SK-N-SH (cell line): ENCODE results near the gene TIMP2. TPM values are rescaled to one million over a fixed set of nuclear protein-coding genes. Genes with fewer than 3 reads are reported as not detected.
A peak's percentile ranks its signal among the peaks of the same experiment; 100 is the strongest.

Experiments used
- CTCF ChIA-PET: fragments of 300-600, 350-600 bp; formaldehyde crosslinking; extraction: SDS; loops from one replicate; lab custom pipeline; 2021; lab: Yijun Ruan, JAX
- POLR2A ChIA-PET: fragments of 350-600 bp; sonication (Branson Sonifier 250); formaldehyde crosslinking; extraction: SDS; loops from one replicate; lab custom pipeline; 2020; ENCODE audit warnings: antibody characterized with exemption, inconsistent platforms; lab: Yijun Ruan, JAX
- DNase-seq: peaks from one replicate; pipeline ENCODE4 v3.0.0; 2012
- H2AFZ ChIP-seq: fragments of 200-600 bp; sonication (generic); 2 replicates; pipeline ENCODE4 v1.8.1; 2016; ENCODE audit warnings: antibody characterized with exemption, mild to moderate bottlenecking, low read depth
- H3F3A ChIP-seq: fragments of 200-600 bp; sonication (generic); replicated peaks from 2 replicates; pipeline ENCODE3; 2016; ENCODE audit warnings: antibody characterized with exemption, mild to moderate bottlenecking; ENCODE audit not compliant: insufficient read depth
- H3K27ac ChIP-seq, 2 experiments: fragments of 200-500 bp in 1 of 2; fragments of 200-600 bp in 1 of 2; sonication (Bioruptor generic) in 1 of 2; sonication (generic), shearing (Covaris generic) in 1 of 2; 2 replicates each; pipeline versions ENCODE4 v1.5.1 to v1.6.1; 2014 to 2016; ENCODE audit warnings: low read depth in 2 of 2, inconsistent platforms in 1 of 2, low read length in 1 of 2, mild to moderate bottlenecking in 1 of 2, mixed read lengths in 1 of 2
- H3K27me3 ChIP-seq: fragments of 200-600 bp; sonication (generic), shearing (Covaris generic); 2 replicates; pipeline ENCODE4 v1.6.1; 2016; ENCODE audit warnings: mixed run types; ENCODE audit not compliant: insufficient read depth
- H3K36me3 ChIP-seq, 2 experiments: fragments of 200-500 bp in 1 of 2; fragments of 200-600 bp in 1 of 2; sonication (Bioruptor generic) in 1 of 2; sonication (generic) in 1 of 2; replicated peaks in 1 of 2; 2 replicates each; pipeline versions ENCODE3 to v1.5.1; 2014 to 2016; ENCODE audit warnings: low read length in 1 of 2, mild to moderate bottlenecking in 1 of 2; ENCODE audit not compliant: insufficient read depth in 2 of 2, control insufficient read depth in 1 of 2
- H3K4me1 ChIP-seq, 2 experiments: fragments of 200-500 bp in 1 of 2; fragments of 200-600 bp in 1 of 2; sonication (Bioruptor generic) in 1 of 2; sonication (generic), shearing (Covaris generic) in 1 of 2; 2 replicates each; pipeline versions ENCODE4 v1.5.1 to v1.6.1; 2014 to 2016; ENCODE audit warnings: low read depth in 1 of 2, low read length in 1 of 2, mixed run types in 1 of 2; ENCODE audit not compliant: insufficient read depth in 2 of 2, control insufficient read depth in 1 of 2
- H3K4me2 ChIP-seq: fragments of 200-600 bp; sonication (generic), shearing (Covaris generic); 2 replicates; pipeline ENCODE4 v1.6.1; 2017; ENCODE audit warnings: mixed run types
- H3K4me3 ChIP-seq, 2 experiments: fragments of 200-500 bp in 1 of 2; fragments of 200-600 bp in 1 of 2; sonication (Bioruptor generic) in 1 of 2; sonication (generic), shearing (Covaris generic) in 1 of 2; 2 replicates each; pipeline versions ENCODE4 v1.5.1 to v1.8.1; 2014 to 2016; ENCODE audit warnings: low read depth in 2 of 2, inconsistent platforms in 1 of 2, low read length in 1 of 2, mild to moderate bottlenecking in 1 of 2, mixed read lengths in 1 of 2, moderate library complexity in 1 of 2
- H3K79me2 ChIP-seq: fragments of 200-600 bp; sonication (generic); 2 replicates; pipeline ENCODE4 v1.8.1; 2017; ENCODE audit warnings: mild to moderate bottlenecking; ENCODE audit not compliant: insufficient read depth
- H3K9ac ChIP-seq: fragments of 200-600 bp; sonication (generic); 2 replicates; pipeline ENCODE4 v1.6.1; 2017; ENCODE audit warnings: mixed run types
- H3K9me2 ChIP-seq: fragments of 200-600 bp; sonication (generic); 2 replicates; pipeline ENCODE4 v1.6.1; 2017; ENCODE audit warnings: mixed run types
- H3K9me3 ChIP-seq: fragments of 200-600 bp; sonication (generic); 2 replicates; pipeline ENCODE4 v1.6.1; 2017; ENCODE audit warnings: mixed run types, mild to moderate bottlenecking, moderate library complexity
- H4K20me1 ChIP-seq: fragments of 200-600 bp; sonication (generic); 2 replicates; pipeline ENCODE4 v1.6.1; 2017; ENCODE audit warnings: mild to moderate bottlenecking, mixed run types; ENCODE audit not compliant: insufficient read depth
- FOSL2 ChIP-seq: IDR thresholded peaks from 2 replicates; pipeline ENCODE4 v1.4.0; 2012; ENCODE audit warnings: low read depth, mild to moderate bottlenecking, moderate library complexity, borderline replicate concordance
- FOXM1 ChIP-seq: IDR thresholded peaks from 2 replicates; pipeline ENCODE4 v1.4.0; 2012; ENCODE audit warnings: low read depth, mild to moderate bottlenecking
- GABPA ChIP-seq: IDR thresholded peaks from 2 replicates; pipeline ENCODE4 v1.4.0; 2012; ENCODE audit warnings: low read depth, mild to moderate bottlenecking
- MEF2A ChIP-seq: IDR thresholded peaks from 2 replicates; pipeline ENCODE4 v1.4.0; 2012; ENCODE audit warnings: low read depth, borderline replicate concordance
- MXI1 ChIP-seq: IDR thresholded peaks from 2 replicates; pipeline ENCODE4 v1.6.1; 2012; ENCODE audit warnings: mild to moderate bottlenecking, low read depth, low read length, improper control_type of control experiment
- NFIC ChIP-seq: IDR thresholded peaks from 2 replicates; pipeline ENCODE4 v1.4.0; 2012; ENCODE audit warnings: borderline replicate concordance
- NRF1 ChIP-seq: IDR thresholded peaks from 2 replicates; pipeline ENCODE4 v1.6.1; 2012; ENCODE audit warnings: low read depth, mild to moderate bottlenecking, low read length
- RFX5 ChIP-seq: IDR thresholded peaks from 2 replicates; pipeline ENCODE4 v1.6.1; 2012; ENCODE audit warnings: mild to moderate bottlenecking, improper control_type of control experiment, low read length
- RXRA ChIP-seq: IDR thresholded peaks from 2 replicates; pipeline ENCODE4 v1.4.0; 2012; ENCODE audit warnings: low read depth, mild to moderate bottlenecking, borderline replicate concordance
- SMC3 ChIP-seq: IDR thresholded peaks from 2 replicates; pipeline ENCODE4 v1.6.1; 2012; ENCODE audit warnings: low read depth, low read length, improper control_type of control experiment
- TAF1 ChIP-seq: IDR thresholded peaks from 2 replicates; pipeline ENCODE4 v1.6.1; 2012; ENCODE audit warnings: low read depth, mild to moderate bottlenecking, low read length, moderate library complexity, borderline replicate concordance
- TCF12 ChIP-seq: IDR thresholded peaks from 2 replicates; pipeline ENCODE4 v1.4.0; 2012
- USF2 ChIP-seq: fragments of 150-350 bp; IDR thresholded peaks from 2 replicates; pipeline ENCODE4 v1.6.1; 2017; ENCODE audit warnings: antibody characterized with exemption, low read length, low read depth, borderline replicate concordance
- WGBS: methylation state at CpG from one replicate; pipeline ENCODE4 v1.1.6; 2017; ENCODE audit warnings: low lambda C conversion rate; 5-methylcytosine and 5-hydroxymethylcytosine counted together
- polyA plus RNA-seq, 3 experiments: library from polyadenylated mRNA; depleted of rRNA; stranded (reverse); fragments of >200 nt; gene quantifications; 2 replicates each; pipeline ENCODE4 v1.2.3, GENCODE V29; 2012
- TF ChIP-seq, protein P1 (sequence below): IDR thresholded peaks from 2 replicates; pipeline ENCODE4 v1.4.0; 2012; ENCODE audit warnings: low read depth, borderline replicate concordance
- TF ChIP-seq, protein P2 (sequence below): IDR thresholded peaks from 2 replicates; pipeline ENCODE4 v1.4.0; 2012; ENCODE audit warnings: low read depth, borderline replicate concordance
- TF ChIP-seq, protein P3 (sequence below): IDR thresholded peaks from 2 replicates; pipeline ENCODE4 v1.6.1; 2012; ENCODE audit warnings: mild to moderate bottlenecking, low read depth, low read length, moderate library complexity

The TIMP2 gene
- polyA plus RNA-seq, 1 of the 3 experiments (the other 2 are of a cell fraction), result 441 TPM

DNA sequence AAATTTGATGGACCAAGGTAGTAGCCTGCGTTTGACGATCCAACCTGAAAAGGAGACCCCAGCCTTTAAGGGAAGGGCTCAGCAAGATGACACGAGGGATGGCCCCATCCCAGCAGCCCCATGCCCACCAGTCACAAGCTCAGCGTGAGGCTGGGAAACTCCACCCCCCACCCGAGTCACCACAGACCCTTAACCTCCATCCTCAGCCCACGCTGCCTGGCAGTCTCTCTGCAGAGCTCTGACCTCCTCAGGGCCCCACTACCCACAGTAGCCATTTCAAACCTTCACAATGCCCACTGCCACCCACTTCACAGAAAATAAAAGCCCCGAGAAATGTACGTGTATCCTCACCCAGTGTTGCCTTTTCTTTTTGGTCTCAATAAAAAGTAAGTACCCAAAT lies 103.2 kb downstream of the TIMP2 start:
- no peak for DNase-seq

More for the DNA sequence above, 103.2 kb downstream of the TIMP2 start:
- H3K9ac ChIP-seq, result no peak overlapping the region
- peaks cover 27% of the 10 kb centered on the region for H3F3A ChIP-seq
- no peaks in the 10 kb centered on the region for H3K9me2 ChIP-seq
- WGBS, result 96% methylated on average over 8 of the region's 8 CpGs
- H3K36me3 ChIP-seq, result peaks cover 57 to 74% of the 10 kb centered on the region in 2 experiments
- ChIA-PET CTCF (interaction anchor here (0.6 to 2.5 kb wide), 8 partner anchors 18 to 325 kb away, joined by 3 to 9 read pairs (median 4); no protein-coding TSS in a partner anchor), POLR2A (no interaction called here)
- peaks cover 12% of the 10 kb centered on the region; the same call in 1 of the 2 replicates for H4K20me1 ChIP-seq
- no peak overlapping the region for H3K4me3 ChIP-seq
- no peaks in the 10 kb centered on the region for H3K27me3 ChIP-seq
- H3K79me2 ChIP-seq, result peaks cover 41% of the 10 kb centered on the region
- H3K4me2 ChIP-seq, result peak overlapping the region; percentile 18; the same call in 1 of the 2 replicates
- peak overlapping the region; percentile 71 to 82 for H3K27ac ChIP-seq
- H2AFZ ChIP-seq, result no peak overlapping the region
- TF ChIP-seq SMC3 (no peak), NFIC (no peak), RFX5 (no peak), USF2 (no peak), RXRA (no peak), FOSL2 (no peak), TCF12 (no peak), MXI1 (no peak), MEF2A (no peak), NRF1 (no peak), TAF1 (no peak), FOXM1 (no peak), GABPA (no peak)
- TF ChIP-seq, protein P1, sequence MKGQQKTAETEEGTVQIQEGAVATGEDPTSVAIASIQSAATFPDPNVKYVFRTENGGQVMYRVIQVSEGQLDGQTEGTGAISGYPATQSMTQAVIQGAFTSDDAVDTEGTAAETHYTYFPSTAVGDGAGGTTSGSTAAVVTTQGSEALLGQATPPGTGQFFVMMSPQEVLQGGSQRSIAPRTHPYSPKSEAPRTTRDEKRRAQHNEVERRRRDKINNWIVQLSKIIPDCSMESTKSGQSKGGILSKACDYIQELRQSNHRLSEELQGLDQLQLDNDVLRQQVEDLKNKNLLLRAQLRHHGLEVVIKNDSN, result no peak
- TF ChIP-seq, protein P2, sequence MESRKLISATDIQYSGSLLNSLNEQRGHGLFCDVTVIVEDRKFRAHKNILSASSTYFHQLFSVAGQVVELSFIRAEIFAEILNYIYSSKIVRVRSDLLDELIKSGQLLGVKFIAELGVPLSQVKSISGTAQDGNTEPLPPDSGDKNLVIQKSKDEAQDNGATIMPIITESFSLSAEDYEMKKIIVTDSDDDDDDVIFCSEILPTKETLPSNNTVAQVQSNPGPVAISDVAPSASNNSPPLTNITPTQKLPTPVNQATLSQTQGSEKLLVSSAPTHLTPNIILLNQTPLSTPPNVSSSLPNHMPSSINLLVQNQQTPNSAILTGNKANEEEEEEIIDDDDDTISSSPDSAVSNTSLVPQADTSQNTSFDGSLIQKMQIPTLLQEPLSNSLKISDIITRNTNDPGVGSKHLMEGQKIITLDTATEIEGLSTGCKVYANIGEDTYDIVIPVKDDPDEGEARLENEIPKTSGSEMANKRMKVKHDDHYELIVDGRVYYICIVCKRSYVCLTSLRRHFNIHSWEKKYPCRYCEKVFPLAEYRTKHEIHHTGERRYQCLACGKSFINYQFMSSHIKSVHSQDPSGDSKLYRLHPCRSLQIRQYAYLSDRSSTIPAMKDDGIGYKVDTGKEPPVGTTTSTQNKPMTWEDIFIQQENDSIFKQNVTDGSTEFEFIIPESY, result no peak
- TF ChIP-seq, protein P3, sequence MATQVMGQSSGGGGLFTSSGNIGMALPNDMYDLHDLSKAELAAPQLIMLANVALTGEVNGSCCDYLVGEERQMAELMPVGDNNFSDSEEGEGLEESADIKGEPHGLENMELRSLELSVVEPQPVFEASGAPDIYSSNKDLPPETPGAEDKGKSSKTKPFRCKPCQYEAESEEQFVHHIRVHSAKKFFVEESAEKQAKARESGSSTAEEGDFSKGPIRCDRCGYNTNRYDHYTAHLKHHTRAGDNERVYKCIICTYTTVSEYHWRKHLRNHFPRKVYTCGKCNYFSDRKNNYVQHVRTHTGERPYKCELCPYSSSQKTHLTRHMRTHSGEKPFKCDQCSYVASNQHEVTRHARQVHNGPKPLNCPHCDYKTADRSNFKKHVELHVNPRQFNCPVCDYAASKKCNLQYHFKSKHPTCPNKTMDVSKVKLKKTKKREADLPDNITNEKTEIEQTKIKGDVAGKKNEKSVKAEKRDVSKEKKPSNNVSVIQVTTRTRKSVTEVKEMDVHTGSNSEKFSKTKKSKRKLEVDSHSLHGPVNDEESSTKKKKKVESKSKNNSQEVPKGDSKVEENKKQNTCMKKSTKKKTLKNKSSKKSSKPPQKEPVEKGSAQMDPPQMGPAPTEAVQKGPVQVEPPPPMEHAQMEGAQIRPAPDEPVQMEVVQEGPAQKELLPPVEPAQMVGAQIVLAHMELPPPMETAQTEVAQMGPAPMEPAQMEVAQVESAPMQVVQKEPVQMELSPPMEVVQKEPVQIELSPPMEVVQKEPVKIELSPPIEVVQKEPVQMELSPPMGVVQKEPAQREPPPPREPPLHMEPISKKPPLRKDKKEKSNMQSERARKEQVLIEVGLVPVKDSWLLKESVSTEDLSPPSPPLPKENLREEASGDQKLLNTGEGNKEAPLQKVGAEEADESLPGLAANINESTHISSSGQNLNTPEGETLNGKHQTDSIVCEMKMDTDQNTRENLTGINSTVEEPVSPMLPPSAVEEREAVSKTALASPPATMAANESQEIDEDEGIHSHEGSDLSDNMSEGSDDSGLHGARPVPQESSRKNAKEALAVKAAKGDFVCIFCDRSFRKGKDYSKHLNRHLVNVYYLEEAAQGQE, result no peak
- H3K9me3 ChIP-seq, result no peaks in the 10 kb centered on the region
- peaks cover 22 to 23% of the 10 kb centered on the region in 2 experiments; a peak in 3 of 4 replicates for H3K4me1 ChIP-seq
